Stimulated activated CD8-positive, alpha-beta memory T cell treated with anti-CD3 and anti-CD28 coated beads, Interleukin-2, amount 100 ng/mL, for 48 hours (primary cell): ENCODE data around the gene MTHFS.
"Not testable (repeated sequence)": the region's sequence is repeated elsewhere in the genome, so short reads cannot be mapped to it uniquely, and the experiment has no call there.

Experiments
- DNase-seq, 2 donors: peaks; one replicate each; pipeline ENCODE4 v3.0.0-alpha.2; 2020; ENCODE audit warnings: low read depth in 2 of 2

Gene MTHFS

DNA sequence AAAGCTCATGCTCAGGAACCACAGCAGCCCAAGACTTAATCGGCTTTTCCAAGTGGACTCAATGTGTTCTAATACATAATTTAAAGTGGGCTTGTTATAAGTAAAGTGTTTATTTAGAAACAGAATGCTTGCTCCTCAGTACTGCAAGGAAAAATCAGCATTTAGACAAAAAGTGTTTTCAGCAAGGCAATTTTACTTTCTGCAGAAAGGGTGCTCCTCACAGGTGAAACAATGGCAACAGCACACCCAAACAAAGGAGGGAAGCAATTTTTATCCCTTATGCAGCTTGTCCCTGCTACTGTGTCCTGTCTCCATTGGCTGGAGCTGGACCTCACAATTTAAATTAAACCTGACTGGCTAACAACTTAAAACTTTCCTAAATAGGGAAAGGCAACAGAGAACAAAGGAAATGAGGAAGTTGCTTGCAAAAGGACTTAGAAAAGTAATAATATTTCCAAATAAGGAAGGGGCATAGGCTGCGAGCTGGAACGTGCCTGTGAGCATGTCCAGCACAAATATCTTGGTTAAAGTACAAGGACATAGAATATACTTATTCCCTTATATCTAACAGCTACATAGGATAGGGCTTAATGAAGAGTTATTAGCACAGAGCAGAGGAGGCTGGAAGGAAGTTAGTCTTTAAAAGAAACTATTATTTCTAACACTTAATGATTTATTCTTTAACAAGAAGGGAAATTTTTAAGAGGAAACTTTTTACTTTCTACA, 19.1 kb upstream of the MTHFS start:
- DNase-seq = not testable (repeated sequence)

DNA sequence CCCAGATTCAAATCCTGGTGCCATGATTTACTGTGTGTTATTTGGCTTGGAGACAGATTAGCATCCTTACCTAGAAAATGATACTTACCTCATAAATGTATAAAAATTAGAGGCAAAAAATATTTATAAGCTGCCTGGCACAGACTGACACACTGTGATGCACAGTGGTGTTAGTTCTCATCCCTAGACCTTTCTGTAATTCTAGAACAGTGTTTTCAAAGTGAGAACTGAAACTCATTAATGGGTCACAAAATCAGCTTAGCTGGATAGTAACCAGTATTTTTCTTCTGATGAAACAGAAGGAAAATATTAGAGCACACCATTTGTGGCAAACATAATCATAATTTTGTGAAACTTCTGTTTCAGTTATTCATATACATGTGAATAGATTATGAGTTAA, 17.9 kb upstream of the MTHFS start:
- DNase-seq = no peak

DNA sequence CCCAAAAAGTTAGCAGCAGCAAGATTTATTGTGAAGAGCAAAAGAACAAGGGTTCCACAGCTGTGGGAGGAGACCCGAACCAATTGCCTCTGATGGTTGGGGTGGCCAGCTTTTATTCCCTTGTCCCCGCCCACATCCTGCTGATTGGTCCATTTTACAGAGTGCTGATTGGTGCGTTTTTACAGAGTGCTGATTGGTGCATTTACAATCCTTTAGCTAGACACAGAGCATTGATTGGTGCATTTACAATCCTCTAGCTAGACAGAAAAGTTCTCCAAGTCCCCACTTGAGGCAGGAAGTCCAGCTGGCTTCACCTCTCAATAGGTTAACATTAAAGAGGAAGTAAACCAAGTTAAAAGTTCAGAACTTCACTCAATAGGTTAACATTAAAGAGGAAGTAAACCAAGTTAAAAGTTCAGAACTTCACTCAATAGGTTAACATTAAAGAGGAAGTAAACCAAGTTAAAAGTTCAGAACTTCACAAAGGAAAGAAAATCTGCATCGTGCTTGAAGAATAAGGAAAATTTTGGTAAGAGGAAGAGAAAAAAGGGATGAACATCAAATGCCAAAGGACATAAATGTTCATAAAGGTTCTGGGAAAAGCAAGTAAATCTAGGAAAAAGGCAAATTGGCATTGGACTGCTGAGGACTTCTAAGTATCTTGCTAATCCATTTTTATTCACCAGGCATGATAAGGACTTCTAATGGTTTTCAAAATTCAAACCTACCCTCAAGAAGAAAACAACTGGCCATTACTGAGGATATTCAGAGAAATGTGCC, 12.9 kb upstream of the MTHFS start:
- DNase-seq = not testable (repeated sequence)

DNA sequence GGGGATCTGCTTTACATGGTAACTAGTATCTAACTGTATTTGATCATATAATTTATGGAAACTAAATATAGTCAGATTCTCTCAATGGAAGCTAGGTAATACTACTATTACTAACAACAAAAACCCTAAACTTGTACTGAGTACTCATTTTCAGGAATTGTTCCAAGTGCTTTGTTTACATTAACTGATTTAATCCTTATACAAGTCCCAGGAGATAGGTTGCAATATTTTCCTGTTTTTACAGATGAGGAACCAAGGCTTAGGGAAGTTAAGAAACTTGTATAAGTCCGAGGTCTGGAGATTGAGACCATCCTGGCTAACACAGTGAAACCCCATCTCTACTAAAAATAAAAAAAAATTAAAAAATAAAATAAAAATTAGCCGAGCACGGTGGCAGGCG, 7.5 kb upstream of the MTHFS start:
- no peak for DNase-seq

DNA sequence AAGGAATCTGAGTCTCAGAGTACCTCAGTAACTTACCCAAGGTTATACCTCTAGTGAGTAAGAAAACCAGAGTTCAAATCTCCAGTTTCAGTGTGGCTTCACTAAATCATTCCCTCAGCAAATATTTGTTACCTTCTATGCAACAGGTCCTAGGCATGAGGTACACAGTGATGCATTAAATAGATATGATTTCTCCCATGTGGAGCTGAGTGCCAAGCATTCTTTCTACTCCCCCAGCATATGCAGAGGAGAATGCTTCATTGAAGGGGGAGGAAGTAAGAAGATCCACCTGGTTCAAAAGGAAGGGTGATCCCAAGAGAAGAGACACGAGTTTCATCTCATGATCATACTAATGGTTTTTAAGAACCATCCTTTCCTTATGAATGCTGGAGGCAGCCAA, 6.8 kb upstream of the MTHFS start:
- DNase-seq = no peak

DNA sequence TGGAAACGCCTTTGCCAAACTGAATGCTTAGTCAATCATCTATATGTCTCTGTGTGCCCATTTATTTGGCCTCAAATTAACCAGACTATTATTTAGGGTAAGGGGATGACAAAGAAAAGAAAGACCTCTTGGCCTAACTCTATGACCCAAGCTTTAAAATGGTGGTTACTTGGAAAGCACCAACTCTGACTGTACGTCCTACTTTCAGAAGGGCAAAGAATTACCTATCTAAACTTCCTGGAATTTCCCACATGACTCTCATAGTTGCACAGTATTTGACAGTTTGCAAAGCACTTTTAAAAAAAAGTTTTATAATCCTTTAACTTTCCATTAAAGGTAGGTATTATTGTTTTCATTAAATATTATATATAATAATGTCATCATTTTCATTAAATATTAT, 6.3 kb upstream of the MTHFS start:
- no peak for DNase-seq

DNA sequence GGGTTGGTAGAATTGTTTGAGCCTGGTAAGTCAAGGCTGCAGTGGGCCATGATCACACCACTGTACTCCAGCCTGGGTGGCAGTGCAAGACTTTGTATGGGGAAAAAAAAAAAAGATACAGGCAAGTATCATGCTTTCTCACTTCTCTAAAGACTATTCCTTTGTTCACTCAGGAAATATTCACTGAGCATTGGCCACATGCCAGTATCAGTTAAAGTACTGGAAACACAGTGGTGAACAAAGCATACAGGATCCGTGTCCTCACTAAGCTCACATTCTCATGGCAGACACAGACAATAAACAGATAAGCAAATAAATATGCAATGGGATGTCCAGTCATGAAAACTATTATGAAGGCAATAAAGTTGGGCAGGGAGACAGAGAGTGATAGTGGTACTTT, 5.1 kb upstream of the MTHFS start:
- no peak for DNase-seq

DNA sequence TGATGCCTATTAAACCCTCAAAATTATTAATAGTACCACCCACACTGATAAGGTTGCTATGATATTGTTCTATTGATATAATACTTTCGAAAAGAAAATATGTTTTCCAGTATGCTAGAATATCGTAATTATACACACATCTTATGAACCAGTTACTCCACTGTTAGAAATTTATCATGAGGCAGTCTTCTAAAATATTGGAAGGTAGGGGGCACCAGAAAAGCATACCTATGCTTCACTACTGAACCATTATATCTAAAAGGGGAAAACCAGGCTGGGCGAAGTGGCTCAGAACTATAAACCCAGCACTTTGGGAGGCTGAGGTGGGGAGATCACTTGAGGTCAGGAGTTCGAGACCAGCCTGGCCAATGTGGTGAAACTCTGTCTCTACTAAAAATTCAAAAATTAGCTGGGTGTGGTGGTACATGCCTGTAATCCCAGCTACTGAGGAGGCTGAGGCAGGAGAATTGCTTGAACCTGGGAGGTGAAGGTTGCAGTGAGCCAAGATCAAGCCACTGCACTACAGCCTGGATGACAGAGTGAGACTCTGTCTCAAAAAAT, 4.1 kb upstream of the MTHFS start:
- DNase-seq = not testable (repeated sequence)

DNA sequence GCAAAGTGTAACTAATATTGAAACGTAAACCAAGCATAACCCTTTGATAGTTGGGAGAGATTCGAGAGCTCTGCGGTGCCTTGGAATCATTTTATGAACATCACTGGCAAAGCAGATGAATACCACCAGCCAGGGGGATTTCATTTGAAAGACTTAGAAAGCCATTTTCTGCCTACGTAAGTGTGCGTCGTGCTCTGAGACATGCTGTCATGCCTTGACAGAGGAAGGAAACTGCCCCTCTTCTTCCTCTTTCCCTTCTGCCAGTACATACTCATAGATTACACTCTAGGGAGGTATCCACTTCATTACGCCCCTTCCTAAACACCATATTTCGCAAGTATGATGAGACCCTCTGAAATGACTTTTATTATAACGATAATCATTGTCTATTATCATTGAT, 3.3 kb upstream of the MTHFS start:
- no peak for DNase-seq

DNA sequence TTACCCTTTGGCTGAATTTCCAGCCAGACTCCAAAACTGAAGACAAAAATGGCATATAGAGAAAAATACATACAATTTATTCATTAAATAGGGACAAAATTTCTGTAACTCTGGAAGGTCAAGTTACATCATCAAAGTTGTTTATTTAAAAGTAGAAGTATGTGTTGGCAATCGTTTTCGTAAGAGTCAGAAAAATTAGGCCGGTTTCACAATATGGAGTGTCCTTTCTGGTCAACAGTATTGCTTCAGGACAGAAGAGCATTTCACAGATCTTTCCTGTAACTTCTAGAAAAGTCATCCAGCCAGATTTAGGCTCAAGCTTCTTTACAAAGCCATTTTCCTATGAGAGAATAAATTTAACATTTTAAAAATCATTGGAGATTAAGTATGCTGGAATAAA, 2.0 kb upstream of the MTHFS start:
- not testable (repeated sequence) for DNase-seq

DNA sequence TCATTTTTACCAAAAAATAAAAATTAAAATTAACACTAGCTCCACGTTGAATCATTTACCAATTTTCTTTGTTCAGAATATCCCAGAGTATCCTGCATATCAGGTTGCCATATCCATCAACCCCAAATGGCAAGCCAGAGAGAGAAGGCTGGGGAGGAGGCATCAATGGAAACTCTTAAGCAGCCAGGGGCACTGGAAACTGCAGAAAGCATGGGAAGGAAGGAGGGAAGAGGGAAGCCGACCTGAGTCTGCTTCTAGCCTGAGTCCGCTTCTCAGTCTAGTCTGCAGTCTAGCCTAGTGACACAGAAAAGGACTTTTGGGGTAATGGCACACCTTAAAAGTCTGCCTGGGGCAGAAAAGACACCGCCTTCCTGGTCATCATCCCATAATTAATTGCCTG, 1.6 kb upstream of the MTHFS start:
- DNase-seq = no peak

DNA sequence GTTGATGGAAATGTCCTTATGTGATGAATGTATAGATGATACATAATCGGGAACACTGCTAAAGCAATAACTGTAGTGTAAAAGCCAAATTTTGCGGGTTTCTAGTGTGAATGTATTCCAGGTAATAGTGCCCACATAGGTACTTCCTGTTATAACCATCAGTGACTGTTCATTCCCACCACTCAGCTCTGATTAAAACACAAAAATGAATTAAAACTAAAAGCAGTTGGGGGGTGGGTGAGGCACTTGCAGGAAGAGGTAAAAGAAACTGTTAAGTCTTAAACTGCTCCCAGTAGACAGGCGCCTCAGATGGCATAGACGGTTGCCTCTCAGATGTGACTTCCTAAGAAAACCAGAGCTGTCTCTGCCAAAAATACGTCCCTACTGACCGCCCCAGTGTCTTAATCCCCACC, 893 bp upstream of the MTHFS start:
- DNase-seq = no peak

DNA sequence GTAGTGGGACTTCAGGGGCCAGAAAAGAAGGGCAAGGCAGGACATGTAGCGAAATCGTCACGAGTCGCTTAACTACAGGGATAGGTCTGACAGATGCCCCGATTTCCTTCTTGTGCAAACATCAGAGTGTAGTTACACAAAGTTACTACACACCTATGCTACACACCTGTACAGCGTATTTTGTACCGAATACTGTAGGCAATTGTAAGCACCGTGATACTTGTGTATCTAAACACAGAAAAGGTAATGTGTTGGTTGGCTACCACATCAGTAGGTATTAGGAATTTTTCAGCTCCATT, 515 bp upstream of the MTHFS start:
- no peak for DNase-seq

DNA sequence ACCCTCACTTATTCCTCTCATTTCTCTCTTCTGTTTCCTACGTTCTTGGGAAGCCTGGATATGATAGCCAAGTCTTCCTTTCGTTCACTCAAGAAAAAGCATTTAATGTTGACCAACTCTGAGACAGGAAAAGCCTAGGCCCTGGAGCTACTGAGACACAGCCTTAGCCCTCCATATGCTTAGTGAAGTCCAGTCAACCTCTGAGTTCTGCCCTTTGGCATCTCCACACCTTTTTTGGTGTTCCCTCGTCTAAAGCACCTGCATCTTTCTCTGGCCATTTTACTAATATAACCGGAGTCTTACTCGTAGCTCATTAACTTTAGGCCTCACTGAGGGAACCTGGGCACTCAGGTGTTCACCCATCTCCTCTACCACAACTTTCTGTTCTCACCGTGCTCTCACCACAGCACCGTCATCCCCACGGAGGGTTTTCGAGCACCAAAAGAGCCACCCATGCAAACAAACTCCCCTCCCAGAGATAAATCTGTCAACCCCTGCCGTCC, 632 bp downstream of the MTHFS start:
- DNase-seq = no peak

DNA sequence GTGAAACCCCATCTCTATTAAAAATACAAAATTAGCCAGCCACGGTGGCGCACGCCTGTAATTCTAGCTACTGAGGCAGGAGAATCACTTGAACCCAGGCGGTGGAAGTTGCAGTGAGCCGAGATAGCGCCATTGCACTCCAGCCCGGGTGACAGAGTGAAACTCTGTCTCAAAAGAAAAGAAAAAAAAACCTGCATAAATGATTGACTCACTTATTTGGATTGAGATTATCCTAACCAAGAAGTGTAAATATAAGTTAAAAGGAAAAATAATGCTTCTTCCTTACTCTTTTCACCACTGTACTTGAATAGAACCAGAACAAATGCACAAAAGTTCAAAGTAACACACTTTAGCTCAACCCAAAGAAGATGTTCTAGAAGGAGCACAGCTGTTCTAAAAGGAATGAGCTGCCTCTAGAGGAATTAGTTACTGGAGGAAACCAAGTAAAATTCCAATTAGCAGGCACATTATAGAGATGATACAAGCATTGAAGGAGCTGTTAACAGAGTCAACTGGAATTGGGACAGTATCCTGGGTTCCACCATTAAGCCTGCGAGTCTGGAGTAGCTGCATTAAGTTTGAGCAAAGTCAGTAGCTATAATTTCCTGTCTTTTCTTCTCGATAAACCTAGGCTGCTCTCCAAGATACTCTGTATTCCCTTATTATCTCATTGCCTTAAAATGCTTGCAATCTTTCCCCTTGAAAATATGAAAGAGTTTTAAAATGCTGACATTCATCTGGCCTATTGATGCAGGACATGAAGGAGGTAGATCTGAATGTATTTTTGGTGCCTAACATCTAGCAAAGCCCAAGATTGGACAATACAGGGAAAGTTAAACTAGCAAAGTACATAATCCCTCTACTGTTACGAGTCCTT, 9.5 kb downstream of the MTHFS start:
- no peak for DNase-seq

DNA sequence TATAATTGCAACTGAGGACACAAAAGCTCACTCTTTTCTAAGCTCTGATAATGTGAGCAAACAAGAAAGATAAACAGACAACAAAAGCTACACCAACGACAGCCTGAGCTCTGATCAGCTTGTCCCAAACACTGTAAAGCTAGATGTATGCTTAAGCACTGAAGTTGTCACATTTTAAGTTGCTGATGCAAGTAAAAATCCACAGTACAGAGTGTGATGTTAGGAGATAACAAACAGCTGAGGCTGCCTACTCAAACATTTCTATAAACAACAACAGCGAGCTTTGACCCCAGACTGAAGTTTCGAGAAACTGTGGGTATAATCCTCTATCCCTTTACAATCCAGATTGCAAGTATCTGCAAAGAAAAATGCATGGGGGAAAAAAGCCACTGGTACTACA, 10.7 kb downstream of the MTHFS start:
- no peak for DNase-seq

DNA sequence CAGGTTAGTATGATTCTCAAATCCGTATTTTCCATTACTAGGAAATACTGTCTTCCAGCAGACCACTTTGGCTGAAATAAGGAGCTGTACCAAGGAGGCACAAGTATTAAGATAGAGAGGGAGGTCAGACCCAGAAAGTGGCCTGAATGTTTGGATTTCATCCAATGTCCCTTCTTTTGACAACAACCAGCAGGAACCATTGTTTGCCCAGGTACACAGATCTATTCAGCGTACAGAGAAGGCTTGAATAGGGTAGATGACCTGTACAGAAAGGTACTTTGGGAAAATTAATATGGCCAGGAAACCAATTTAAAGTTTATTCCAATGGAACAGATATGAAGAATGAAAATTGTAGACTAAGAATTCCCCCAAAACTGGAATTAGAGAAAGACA, 12.6 kb downstream of the MTHFS start:
- no peak for DNase-seq

DNA sequence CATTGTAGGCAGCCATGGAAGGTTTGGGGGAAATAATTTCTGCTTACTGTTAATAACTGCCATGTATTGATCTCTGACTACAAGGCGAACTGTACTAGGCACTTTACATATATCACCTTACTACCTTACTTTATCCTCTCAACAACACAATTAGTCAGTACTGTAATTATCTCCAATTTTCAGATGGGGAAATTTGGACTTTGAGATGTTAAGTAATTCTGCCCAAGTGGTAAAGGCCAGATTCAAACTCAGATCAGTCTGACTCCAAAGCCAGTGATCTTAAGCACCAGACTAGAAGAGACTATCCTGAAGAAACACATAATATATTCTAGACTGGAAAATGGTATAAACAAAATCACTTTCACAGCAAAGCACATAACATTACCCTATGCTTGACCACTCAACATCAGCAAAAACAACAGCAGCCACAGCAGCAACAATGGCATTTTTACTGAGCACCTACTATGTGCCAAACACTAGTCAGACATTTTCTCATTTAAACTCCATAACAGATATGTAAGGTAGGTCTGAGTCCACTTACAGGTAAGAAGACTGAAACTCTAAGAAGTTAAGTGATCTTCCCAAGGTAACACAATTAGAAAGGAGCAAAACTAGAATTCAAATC, 13.1 kb downstream of the MTHFS start:
- DNase-seq = no peak

DNA sequence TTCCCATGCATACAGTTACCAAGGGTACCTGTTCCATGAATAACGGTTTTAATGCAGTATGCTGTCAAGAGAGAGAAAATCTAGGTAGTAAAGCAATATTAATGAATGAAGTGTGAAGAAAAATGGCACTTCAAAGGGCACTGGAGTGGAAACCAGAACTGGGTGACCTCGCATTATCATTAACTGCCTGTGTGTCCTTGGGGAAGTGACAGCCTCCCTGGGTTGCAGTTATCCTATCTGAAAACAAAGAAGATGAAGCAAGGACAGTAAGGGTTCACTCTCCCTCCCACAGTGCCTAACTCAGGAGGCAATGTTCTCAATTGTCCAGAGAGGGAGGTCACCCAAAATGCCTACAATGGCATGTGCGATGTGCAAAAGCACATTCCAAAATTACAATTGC, 15.1 kb downstream of the MTHFS start:
- DNase-seq = no peak

DNA sequence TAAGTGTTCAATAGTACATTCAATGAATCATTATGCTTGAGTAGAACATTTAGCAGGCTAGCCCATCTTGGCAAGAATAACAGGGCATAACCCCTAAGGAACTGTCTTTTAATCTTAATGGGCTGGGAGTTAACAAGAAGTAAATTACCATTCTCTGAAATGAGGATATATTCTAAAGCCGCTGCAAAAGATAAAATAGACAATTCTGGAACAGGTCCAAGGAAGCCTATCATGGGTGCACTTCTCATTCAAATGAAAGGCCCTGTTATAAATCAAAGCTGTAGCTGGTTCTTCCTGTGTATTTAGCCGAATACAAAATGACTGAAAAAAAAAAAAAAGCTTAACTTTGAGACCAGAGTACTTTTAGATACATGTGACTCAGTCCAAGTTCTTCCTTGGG, 15.6 kb downstream of the MTHFS start:
- no peak for DNase-seq

DNA sequence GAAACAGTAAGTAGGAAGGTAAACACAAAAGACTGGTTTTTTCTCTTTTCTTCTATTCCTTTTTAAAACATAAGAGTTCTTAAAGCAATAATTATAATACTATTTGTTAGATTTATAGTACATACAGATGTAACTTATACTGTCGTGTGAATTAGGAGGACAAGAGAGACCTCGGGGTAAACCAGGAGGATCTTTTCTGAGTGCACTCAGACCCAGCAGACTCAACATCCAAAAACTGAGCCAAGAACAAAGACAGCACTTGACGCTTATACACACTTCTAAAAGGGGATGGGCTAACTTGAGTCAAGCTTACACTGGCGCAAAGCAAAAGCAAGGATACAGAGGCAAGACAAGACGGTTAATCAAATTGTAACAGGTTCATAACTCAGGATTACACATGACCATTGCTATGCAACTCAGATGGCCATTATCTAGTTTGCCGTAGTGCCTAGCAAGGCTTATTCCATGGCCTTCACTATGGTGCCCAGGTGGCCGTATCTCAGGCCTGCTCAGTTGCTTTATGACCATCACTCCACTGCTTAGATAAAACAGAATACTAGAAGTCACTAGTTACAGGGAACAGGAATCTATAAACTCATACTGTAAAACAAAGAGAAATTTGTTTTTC, 18.6 kb downstream of the MTHFS start:
- DNase-seq = no peak
